ENCODE measurements around the gene SLC12A2. TPM values are rescaled to one million over a fixed set of nuclear protein-coding genes. Genes with fewer than 3 reads are reported as not detected.

The SLC12A2 gene
- total and polyA plus RNA-seq, 2 experiments from 2014 or later = 8.1 to 21.3 TPM

DNA sequence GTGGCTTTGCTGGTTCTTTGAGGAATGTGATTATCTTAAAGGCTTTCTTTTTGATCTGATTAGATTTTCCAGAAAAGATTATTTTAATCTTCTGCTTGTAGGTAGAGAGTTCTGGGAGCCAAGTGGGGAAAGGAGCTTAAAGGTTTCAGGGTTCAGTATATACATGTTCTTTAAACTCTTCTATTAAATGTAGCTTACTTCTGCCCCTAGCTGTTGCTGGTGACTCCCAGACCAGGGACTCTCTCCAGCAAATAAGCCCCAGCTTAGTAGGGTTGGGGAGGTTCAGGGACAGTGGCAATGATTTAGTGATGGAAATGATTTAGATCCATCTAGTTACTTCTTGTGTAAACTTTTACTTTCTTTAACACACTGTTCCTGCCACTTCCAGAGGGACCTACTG lies 72.2 kb downstream of the SLC12A2 start:
- no peaks in the 10 kb centered on the region for H3K27me3 ChIP-seq (ENCODE audit: insufficient read depth)
- H3K4me2 ChIP-seq = no peak overlapping the region
- no peak overlapping the region; the same call in 1 of the 2 replicates for H3K27ac Mint-ChIP-seq
- H4K20me1 ChIP-seq (replicated peaks; ENCODE audit: insufficient read depth) = no peaks in the 10 kb centered on the region
- no peaks in the 10 kb centered on the region for H3K4me1 Mint-ChIP-seq
- ATAC-seq (no peak), DNase-seq (ENCODE audit: low spot score) (no peak)
- no peaks in the 10 kb centered on the region for H3F3A ChIP-seq (replicated peaks; ENCODE audit: low read depth)
- H3K4me3 ChIP-seq = no peak overlapping the region
- H3K27ac ChIP-seq (ENCODE audit: low read depth) = no peak overlapping the region
- H3K36me3 ChIP-seq (ENCODE audit: insufficient read depth) = peaks cover 7% of the 10 kb centered on the region
- H3K9me2 ChIP-seq (ENCODE audit: insufficient read depth) = no peaks in the 10 kb centered on the region
- H3K4me1 ChIP-seq (ENCODE audit: insufficient read depth) = no peaks in the 10 kb centered on the region
- H3K4me3 Mint-ChIP-seq = no peak overlapping the region
- no peaks in the 10 kb centered on the region for H3K9me3 Mint-ChIP-seq
- no peaks in the 10 kb centered on the region for H3K27me3 Mint-ChIP-seq (ENCODE audit: insufficient read depth, low read depth, poor library complexity)
- H3K36me3 Mint-ChIP-seq (ENCODE audit: low read depth) = peaks cover 31% of the 10 kb centered on the region
- TF ChIP-seq, protein P1, sequence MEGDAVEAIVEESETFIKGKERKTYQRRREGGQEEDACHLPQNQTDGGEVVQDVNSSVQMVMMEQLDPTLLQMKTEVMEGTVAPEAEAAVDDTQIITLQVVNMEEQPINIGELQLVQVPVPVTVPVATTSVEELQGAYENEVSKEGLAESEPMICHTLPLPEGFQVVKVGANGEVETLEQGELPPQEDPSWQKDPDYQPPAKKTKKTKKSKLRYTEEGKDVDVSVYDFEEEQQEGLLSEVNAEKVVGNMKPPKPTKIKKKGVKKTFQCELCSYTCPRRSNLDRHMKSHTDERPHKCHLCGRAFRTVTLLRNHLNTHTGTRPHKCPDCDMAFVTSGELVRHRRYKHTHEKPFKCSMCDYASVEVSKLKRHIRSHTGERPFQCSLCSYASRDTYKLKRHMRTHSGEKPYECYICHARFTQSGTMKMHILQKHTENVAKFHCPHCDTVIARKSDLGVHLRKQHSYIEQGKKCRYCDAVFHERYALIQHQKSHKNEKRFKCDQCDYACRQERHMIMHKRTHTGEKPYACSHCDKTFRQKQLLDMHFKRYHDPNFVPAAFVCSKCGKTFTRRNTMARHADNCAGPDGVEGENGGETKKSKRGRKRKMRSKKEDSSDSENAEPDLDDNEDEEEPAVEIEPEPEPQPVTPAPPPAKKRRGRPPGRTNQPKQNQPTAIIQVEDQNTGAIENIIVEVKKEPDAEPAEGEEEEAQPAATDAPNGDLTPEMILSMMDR (conservative IDR thresholded peaks at IDR 0.05; ENCODE audit: low read depth in 2 of 2) = no peak
- TF ChIP-seq, protein P2, sequence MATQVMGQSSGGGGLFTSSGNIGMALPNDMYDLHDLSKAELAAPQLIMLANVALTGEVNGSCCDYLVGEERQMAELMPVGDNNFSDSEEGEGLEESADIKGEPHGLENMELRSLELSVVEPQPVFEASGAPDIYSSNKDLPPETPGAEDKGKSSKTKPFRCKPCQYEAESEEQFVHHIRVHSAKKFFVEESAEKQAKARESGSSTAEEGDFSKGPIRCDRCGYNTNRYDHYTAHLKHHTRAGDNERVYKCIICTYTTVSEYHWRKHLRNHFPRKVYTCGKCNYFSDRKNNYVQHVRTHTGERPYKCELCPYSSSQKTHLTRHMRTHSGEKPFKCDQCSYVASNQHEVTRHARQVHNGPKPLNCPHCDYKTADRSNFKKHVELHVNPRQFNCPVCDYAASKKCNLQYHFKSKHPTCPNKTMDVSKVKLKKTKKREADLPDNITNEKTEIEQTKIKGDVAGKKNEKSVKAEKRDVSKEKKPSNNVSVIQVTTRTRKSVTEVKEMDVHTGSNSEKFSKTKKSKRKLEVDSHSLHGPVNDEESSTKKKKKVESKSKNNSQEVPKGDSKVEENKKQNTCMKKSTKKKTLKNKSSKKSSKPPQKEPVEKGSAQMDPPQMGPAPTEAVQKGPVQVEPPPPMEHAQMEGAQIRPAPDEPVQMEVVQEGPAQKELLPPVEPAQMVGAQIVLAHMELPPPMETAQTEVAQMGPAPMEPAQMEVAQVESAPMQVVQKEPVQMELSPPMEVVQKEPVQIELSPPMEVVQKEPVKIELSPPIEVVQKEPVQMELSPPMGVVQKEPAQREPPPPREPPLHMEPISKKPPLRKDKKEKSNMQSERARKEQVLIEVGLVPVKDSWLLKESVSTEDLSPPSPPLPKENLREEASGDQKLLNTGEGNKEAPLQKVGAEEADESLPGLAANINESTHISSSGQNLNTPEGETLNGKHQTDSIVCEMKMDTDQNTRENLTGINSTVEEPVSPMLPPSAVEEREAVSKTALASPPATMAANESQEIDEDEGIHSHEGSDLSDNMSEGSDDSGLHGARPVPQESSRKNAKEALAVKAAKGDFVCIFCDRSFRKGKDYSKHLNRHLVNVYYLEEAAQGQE (IDR thresholded peaks at IDR 0.05; ENCODE audit: unreplicated experiment) = no peak
- TF ChIP-seq CREB1 (CRISPR knock-in tag; IDR thresholded peaks at IDR 0.05; ENCODE audit: low read depth) = no peak
- TF ChIP-seq, protein P3, sequence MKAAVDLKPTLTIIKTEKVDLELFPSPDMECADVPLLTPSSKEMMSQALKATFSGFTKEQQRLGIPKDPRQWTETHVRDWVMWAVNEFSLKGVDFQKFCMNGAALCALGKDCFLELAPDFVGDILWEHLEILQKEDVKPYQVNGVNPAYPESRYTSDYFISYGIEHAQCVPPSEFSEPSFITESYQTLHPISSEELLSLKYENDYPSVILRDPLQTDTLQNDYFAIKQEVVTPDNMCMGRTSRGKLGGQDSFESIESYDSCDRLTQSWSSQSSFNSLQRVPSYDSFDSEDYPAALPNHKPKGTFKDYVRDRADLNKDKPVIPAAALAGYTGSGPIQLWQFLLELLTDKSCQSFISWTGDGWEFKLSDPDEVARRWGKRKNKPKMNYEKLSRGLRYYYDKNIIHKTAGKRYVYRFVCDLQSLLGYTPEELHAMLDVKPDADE (IDR thresholded peaks at IDR 0.05) = no peak
- no peak for TF ChIP-seq EZH2 (IDR thresholded peaks at IDR 0.05; ENCODE audit: low read depth, unreplicated experiment)
- TF ChIP-seq JUNB (IDR thresholded peaks at IDR 0.05; ENCODE audit: unreplicated experiment) = no peak
- TF ChIP-seq NANOG (IDR thresholded peaks at IDR 0.05; ENCODE audit: borderline replicate concordance) = no peak
- TF ChIP-seq POLR2AphosphoS5 (IDR thresholded peaks at IDR 0.05; ENCODE audit: low read depth) = no peak
- no peak for TF ChIP-seq ZNF114 (CRISPR knock-in tag; IDR thresholded peaks at IDR 0.05)
- TF ChIP-seq STAT1 (IDR thresholded peaks at IDR 0.05; ENCODE audit: unreplicated experiment) = no peak
- TF ChIP-seq, protein P4, sequence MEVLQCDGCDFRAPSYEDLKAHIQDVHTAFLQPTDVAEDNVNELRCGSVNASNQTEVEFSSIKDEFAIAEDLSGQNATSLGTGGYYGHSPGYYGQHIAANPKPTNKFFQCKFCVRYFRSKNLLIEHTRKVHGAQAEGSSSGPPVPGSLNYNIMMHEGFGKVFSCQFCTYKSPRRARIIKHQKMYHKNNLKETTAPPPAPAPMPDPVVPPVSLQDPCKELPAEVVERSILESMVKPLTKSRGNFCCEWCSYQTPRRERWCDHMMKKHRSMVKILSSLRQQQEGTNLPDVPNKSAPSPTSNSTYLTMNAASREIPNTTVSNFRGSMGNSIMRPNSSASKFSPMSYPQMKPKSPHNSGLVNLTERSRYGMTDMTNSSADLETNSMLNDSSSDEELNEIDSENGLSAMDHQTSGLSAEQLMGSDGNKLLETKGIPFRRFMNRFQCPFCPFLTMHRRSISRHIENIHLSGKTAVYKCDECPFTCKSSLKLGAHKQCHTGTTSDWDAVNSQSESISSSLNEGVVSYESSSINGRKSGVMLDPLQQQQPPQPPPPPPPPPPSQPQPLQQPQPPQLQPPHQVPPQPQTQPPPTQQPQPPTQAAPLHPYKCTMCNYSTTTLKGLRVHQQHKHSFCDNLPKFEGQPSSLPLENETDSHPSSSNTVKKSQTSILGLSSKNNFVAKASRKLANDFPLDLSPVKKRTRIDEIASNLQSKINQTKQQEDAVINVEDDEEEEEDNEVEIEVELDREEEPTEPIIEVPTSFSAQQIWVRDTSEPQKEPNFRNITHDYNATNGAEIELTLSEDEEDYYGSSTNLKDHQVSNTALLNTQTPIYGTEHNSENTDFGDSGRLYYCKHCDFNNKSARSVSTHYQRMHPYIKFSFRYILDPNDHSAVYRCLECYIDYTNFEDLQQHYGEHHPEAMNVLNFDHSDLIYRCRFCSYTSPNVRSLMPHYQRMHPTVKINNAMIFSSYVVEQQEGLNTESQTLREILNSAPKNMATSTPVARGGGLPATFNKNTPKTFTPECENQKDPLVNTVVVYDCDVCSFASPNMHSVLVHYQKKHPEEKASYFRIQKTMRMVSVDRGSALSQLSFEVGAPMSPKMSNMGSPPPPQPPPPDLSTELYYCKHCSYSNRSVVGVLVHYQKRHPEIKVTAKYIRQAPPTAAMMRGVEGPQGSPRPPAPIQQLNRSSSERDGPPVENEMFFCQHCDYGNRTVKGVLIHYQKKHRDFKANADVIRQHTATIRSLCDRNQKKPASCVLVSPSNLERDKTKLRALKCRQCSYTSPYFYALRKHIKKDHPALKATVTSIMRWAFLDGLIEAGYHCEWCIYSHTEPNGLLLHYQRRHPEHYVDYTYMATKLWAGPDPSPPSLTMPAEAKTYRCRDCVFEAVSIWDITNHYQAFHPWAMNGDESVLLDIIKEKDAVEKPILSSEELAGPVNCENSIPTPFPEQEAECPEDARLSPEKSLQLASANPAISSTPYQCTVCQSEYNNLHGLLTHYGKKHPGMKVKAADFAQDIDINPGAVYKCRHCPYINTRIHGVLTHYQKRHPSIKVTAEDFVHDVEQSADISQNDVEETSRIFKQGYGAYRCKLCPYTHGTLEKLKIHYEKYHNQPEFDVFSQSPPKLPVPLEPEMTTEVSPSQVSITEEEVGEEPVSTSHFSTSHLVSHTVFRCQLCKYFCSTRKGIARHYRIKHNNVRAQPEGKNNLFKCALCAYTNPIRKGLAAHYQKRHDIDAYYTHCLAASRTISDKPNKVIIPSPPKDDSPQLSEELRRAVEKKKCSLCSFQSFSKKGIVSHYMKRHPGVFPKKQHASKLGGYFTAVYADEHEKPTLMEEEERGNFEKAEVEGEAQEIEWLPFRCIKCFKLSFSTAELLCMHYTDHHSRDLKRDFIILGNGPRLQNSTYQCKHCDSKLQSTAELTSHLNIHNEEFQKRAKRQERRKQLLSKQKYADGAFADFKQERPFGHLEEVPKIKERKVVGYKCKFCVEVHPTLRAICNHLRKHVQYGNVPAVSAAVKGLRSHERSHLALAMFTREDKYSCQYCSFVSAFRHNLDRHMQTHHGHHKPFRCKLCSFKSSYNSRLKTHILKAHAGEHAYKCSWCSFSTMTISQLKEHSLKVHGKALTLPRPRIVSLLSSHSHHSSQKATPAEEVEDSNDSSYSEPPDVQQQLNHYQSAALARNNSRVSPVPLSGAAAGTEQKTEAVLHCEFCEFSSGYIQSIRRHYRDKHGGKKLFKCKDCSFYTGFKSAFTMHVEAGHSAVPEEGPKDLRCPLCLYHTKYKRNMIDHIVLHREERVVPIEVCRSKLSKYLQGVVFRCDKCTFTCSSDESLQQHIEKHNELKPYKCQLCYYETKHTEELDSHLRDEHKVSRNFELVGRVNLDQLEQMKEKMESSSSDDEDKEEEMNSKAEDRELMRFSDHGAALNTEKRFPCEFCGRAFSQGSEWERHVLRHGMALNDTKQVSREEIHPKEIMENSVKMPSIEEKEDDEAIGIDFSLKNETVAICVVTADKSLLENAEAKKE (CRISPR knock-in tag; IDR thresholded peaks at IDR 0.05) = no peak
- TF ChIP-seq EZH2phosphoT487 (IDR thresholded peaks at IDR 0.05; ENCODE audit: unreplicated experiment) = no peak
- TF ChIP-seq ZNF331 (CRISPR knock-in tag; IDR thresholded peaks at IDR 0.05; ENCODE audit: low read depth) = no peak
- H3K79me2 ChIP-seq (replicated peaks; ENCODE audit: insufficient read depth) = no peaks in the 10 kb centered on the region
- no peak overlapping the region for H2AFZ ChIP-seq

Data from GM23338 (cell line).